Measurements from ENCODE around the gene RREB1.

The RREB1 gene

GRCh38 chr6:7215798-7216231 is 108.1 kb downstream of the RREB1 start:
- Histone ChIP-seq H3K9me3 (ENCODE audit: control insufficient read depth, low read length) (no peaks in the 10 kb centered on the region), H3K27me3 (ENCODE audit: control insufficient read depth, insufficient read depth, low read length, poor library complexity, severe bottlenecking) (no peaks in the 10 kb centered on the region), H3K27ac (ENCODE audit: insufficient read depth, low read depth, low read length, poor library complexity, severe bottlenecking) (no peak overlapping the region), H3K4me3 (ENCODE audit: insufficient read depth, low read depth, low read length) (no peak overlapping the region), H3K4me1 (ENCODE audit: control insufficient read depth, insufficient read depth, low read length) (peaks cover 18% of the 10 kb centered on the region), H3K36me3 (ENCODE audit: control insufficient read depth, insufficient read depth, low read length) (no peaks in the 10 kb centered on the region)
- WGBS, 2 experiments, result 90 to 92% methylated on average over 10 of the region's 10 CpGs

GRCh38 chr6:7216941-7217621 is 109.3 kb downstream of the RREB1 start:
- no peak overlapping the region for H3K4me3 ChIP-seq (ENCODE audit: insufficient read depth, low read depth, low read length)
- no peaks in the 10 kb centered on the region for H3K9me3 ChIP-seq (ENCODE audit: control insufficient read depth, low read length)
- no peaks in the 10 kb centered on the region for H3K27me3 ChIP-seq (ENCODE audit: control insufficient read depth, insufficient read depth, low read length, poor library complexity, severe bottlenecking)
- H3K36me3 ChIP-seq (ENCODE audit: control insufficient read depth, insufficient read depth, low read length), result no peaks in the 10 kb centered on the region
- 67 to 70% methylated on average over 17 of the region's 17 CpGs for WGBS, 2 experiments
- H3K4me1 ChIP-seq (ENCODE audit: control insufficient read depth, insufficient read depth, low read length), result peaks cover 18% of the 10 kb centered on the region
- peak overlapping the region; percentile 52 for H3K27ac ChIP-seq (ENCODE audit: insufficient read depth, low read depth, low read length, poor library complexity, severe bottlenecking)

- no peak overlapping the region for H3K27ac ChIP-seq (ENCODE audit: insufficient read depth, low read depth, low read length, poor library complexity, severe bottlenecking)
Measured at GRCh38 chr6:7218406-7218988, 110.7 kb downstream of the RREB1 start.

GRCh38 chr6:7219310-7219709 is 111.5 kb downstream of the RREB1 start:
- Histone ChIP-seq H3K27ac (ENCODE audit: insufficient read depth, low read depth, low read length, poor library complexity, severe bottlenecking) (no peak overlapping the region), H3K36me3 (ENCODE audit: control insufficient read depth, insufficient read depth, low read length) (no peaks in the 10 kb centered on the region), H3K4me3 (ENCODE audit: insufficient read depth, low read depth, low read length) (no peak overlapping the region), H3K27me3 (ENCODE audit: control insufficient read depth, insufficient read depth, low read length, poor library complexity, severe bottlenecking) (no peaks in the 10 kb centered on the region), H3K4me1 (ENCODE audit: control insufficient read depth, insufficient read depth, low read length) (peaks cover 18% of the 10 kb centered on the region), H3K9me3 (ENCODE audit: control insufficient read depth, low read length) (no peaks in the 10 kb centered on the region)
- WGBS, 2 experiments, result 92% methylated on average over 6 of the region's 6 CpGs

More at GRCh38 chr6:7218406-7218988, 110.7 kb downstream of the RREB1 start:
- H3K27me3 ChIP-seq (ENCODE audit: control insufficient read depth, insufficient read depth, low read length, poor library complexity, severe bottlenecking), result no peaks in the 10 kb centered on the region
- no peaks in the 10 kb centered on the region for H3K9me3 ChIP-seq (ENCODE audit: control insufficient read depth, low read length)
- peaks cover 18% of the 10 kb centered on the region for H3K4me1 ChIP-seq (ENCODE audit: control insufficient read depth, insufficient read depth, low read length)
- H3K4me3 ChIP-seq (ENCODE audit: insufficient read depth, low read depth, low read length), result no peak overlapping the region
- WGBS, 2 experiments, result 84 to 96% methylated on average over 2 of the region's 2 CpGs
- H3K36me3 ChIP-seq (ENCODE audit: control insufficient read depth, insufficient read depth, low read length), result no peaks in the 10 kb centered on the region

- Histone ChIP-seq H3K27me3 (ENCODE audit: control insufficient read depth, insufficient read depth, low read length, poor library complexity, severe bottlenecking) (no peaks in the 10 kb centered on the region), H3K4me3 (ENCODE audit: insufficient read depth, low read depth, low read length) (no peak overlapping the region), H3K9me3 (ENCODE audit: control insufficient read depth, low read length) (no peaks in the 10 kb centered on the region), H3K36me3 (ENCODE audit: control insufficient read depth, insufficient read depth, low read length) (no peaks in the 10 kb centered on the region), H3K4me1 (ENCODE audit: control insufficient read depth, insufficient read depth, low read length) (peaks cover 7% of the 10 kb centered on the region), H3K27ac (ENCODE audit: insufficient read depth, low read depth, low read length, poor library complexity, severe bottlenecking) (no peak overlapping the region)
- 93 to 97% methylated on average over 5 of the region's 5 CpGs for WGBS, 2 experiments
Measured at GRCh38 chr6:7222197-7222596, 114.4 kb downstream of the RREB1 start.

- H3K9me3 ChIP-seq (ENCODE audit: control insufficient read depth, low read length), result no peaks in the 10 kb centered on the region
- H3K36me3 ChIP-seq (ENCODE audit: control insufficient read depth, insufficient read depth, low read length), result no peaks in the 10 kb centered on the region
- no peaks in the 10 kb centered on the region for H3K4me1 ChIP-seq (ENCODE audit: control insufficient read depth, insufficient read depth, low read length)
- no peaks in the 10 kb centered on the region for H3K27me3 ChIP-seq (ENCODE audit: control insufficient read depth, insufficient read depth, low read length, poor library complexity, severe bottlenecking)
- H3K4me3 ChIP-seq (ENCODE audit: insufficient read depth, low read depth, low read length), result no peak overlapping the region
- H3K27ac ChIP-seq (ENCODE audit: insufficient read depth, low read depth, low read length, poor library complexity, severe bottlenecking), result no peak overlapping the region
- WGBS, 2 experiments, result 86% methylated on average over 9 of the region's 9 CpGs
Measured at GRCh38 chr6:7224731-7225130, 117.0 kb downstream of the RREB1 start.

- Histone ChIP-seq H3K4me1 (ENCODE audit: control insufficient read depth, insufficient read depth, low read length) (no peaks in the 10 kb centered on the region), H3K9me3 (ENCODE audit: control insufficient read depth, low read length) (no peaks in the 10 kb centered on the region), H3K4me3 (ENCODE audit: insufficient read depth, low read depth, low read length) (no peak overlapping the region), H3K27ac (ENCODE audit: insufficient read depth, low read depth, low read length, poor library complexity, severe bottlenecking) (no peak overlapping the region), H3K27me3 (ENCODE audit: control insufficient read depth, insufficient read depth, low read length, poor library complexity, severe bottlenecking) (no peaks in the 10 kb centered on the region), H3K36me3 (ENCODE audit: control insufficient read depth, insufficient read depth, low read length) (peaks cover 5% of the 10 kb centered on the region)
- WGBS, 2 experiments, result 95% methylated on average over 21 of the region's 21 CpGs
Measured at GRCh38 chr6:7228662-7229375, 121.1 kb downstream of the RREB1 start.

GRCh38 chr6:7229376-7230326 is 121.9 kb downstream of the RREB1 start:
- WGBS, 2 experiments, result 95 to 96% methylated on average over 62 of the region's 62 CpGs
- Histone ChIP-seq H3K27ac (ENCODE audit: insufficient read depth, low read depth, low read length, poor library complexity, severe bottlenecking) (no peak overlapping the region), H3K4me1 (ENCODE audit: control insufficient read depth, insufficient read depth, low read length) (no peaks in the 10 kb centered on the region), H3K27me3 (ENCODE audit: control insufficient read depth, insufficient read depth, low read length, poor library complexity, severe bottlenecking) (no peaks in the 10 kb centered on the region), H3K36me3 (ENCODE audit: control insufficient read depth, insufficient read depth, low read length) (peaks cover 5% of the 10 kb centered on the region), H3K9me3 (ENCODE audit: control insufficient read depth, low read length) (no peaks in the 10 kb centered on the region), H3K4me3 (ENCODE audit: insufficient read depth, low read depth, low read length) (no peak overlapping the region)

GRCh38 chr6:7230327-7230691 is 122.5 kb downstream of the RREB1 start:
- WGBS, 2 experiments, result 97 to 98% methylated on average over 39 of the region's 39 CpGs
- Histone ChIP-seq H3K27ac (ENCODE audit: insufficient read depth, low read depth, low read length, poor library complexity, severe bottlenecking) (no peak overlapping the region), H3K36me3 (ENCODE audit: control insufficient read depth, insufficient read depth, low read length) (peaks cover 5% of the 10 kb centered on the region)

More at GRCh38 chr6:7230327-7230691, 122.5 kb downstream of the RREB1 start:
- H3K9me3 ChIP-seq (ENCODE audit: control insufficient read depth, low read length), result no peaks in the 10 kb centered on the region
- no peak overlapping the region for H3K4me3 ChIP-seq (ENCODE audit: insufficient read depth, low read depth, low read length)
- H3K27me3 ChIP-seq (ENCODE audit: control insufficient read depth, insufficient read depth, low read length, poor library complexity, severe bottlenecking), result no peaks in the 10 kb centered on the region
- H3K4me1 ChIP-seq (ENCODE audit: control insufficient read depth, insufficient read depth, low read length), result no peaks in the 10 kb centered on the region

All from ectodermal cell (in vitro differentiated cells).